HepG2 (cell line): ENCODE results near the gene NDUFB6. TPM values are rescaled to one million over a fixed set of nuclear protein-coding genes. Genes with fewer than 3 reads are reported as not detected.

Experiments used
- ATAC-seq: fragments of 200-7000 bp; cut with Tn5 transposase; 3 replicates; pipeline ENCODE4 v1.9.1; 2020; ENCODE audit warnings: mild to moderate bottlenecking, moderate library complexity
- BruUV-seq: library from RNA; stranded (reverse); fragments of 400-500 nt; replicated peaks from 2 replicates; lab custom pipeline; 2021; lab: Mats Ljungman, UMichigan
- CTCF ChIA-PET: fragments of 300-600 bp; formaldehyde crosslinking; extraction: SDS; loops from one replicate; lab custom pipeline; 2021; ENCODE audit warnings: low total read pairs, inconsistent platforms, low intra/inter-chr PET ratio; lab: Yijun Ruan, JAX
- POLR2A ChIA-PET: fragments of 350-600 bp; sonication (Branson Sonifier 250); formaldehyde crosslinking; loops from one replicate; lab custom pipeline; 2020; ENCODE audit warnings: antibody characterized with exemption, inconsistent platforms; lab: Yijun Ruan, JAX
- DNase-seq: peaks from one replicate; pipeline ENCODE4 v3.0.0-alpha.2; 2015; ENCODE audit warnings: low spot score
- FAIRE-seq: peaks from 3 replicates; lab custom pipeline; 2011; peaks lifted over from hg19 to GRCh38; lab: Jason Lieb, UNC
- H2AFZ ChIP-seq: one replicate; pipeline ENCODE4 v1.6.1; 2011; ENCODE audit warnings: low read length, inconsistent platforms
- H3K27ac ChIP-seq: fragments of 300-600 bp; 3 replicates; pipeline ENCODE4 v1.8.0; 2011; ENCODE audit warnings: mixed run types, mild to moderate bottlenecking, mixed read lengths, low read length, inconsistent platforms; ENCODE audit not compliant: insufficient read depth; ENCODE audit errors: extremely low read length
- H3K27me3 ChIP-seq, 2 experiments: fragments of 200-600 bp in 1 of 2; 2 replicates in 1 of 2; 3 replicates in 1 of 2; pipeline versions ENCODE4 v1.6.0 to v1.8.0; 2011; ENCODE audit warnings: low read length in 2 of 2, mild to moderate bottlenecking in 2 of 2, moderate library complexity in 2 of 2, inconsistent platforms in 1 of 2; ENCODE audit not compliant: insufficient read depth in 2 of 2, control insufficient read depth in 1 of 2
- H3K36me3 ChIP-seq, 2 experiments: fragments of 200-600 bp in 1 of 2; replicated peaks in 1 of 2; 2 replicates in 1 of 2; 3 replicates in 1 of 2; pipeline versions ENCODE4 v1.5.1 to v1.8.0; 2011; ENCODE audit warnings: low read length in 2 of 2, inconsistent platforms in 1 of 2; ENCODE audit not compliant: insufficient read depth in 2 of 2, control insufficient read depth in 1 of 2
- H3K4me1 ChIP-seq: 2 replicates; pipeline ENCODE4 v1.5.1; 2012; ENCODE audit warnings: low read length, inconsistent platforms; ENCODE audit not compliant: insufficient read depth
- H3K4me2 ChIP-seq: 2 replicates; pipeline ENCODE4 v1.6.0; 2011; ENCODE audit warnings: low read depth, low read length, inconsistent platforms
- H3K4me3 ChIP-seq, 3 experiments: fragments of 200-600 bp in 1 of 3; sonication (generic), shearing (Covaris generic) in 1 of 3; replicated peaks in 1 of 3; 2 replicates each; pipeline ENCODE4 v1.5.1; 2011 to 2016; ENCODE audit warnings: low read length in 3 of 3, inconsistent platforms in 2 of 3, low read depth in 2 of 3, mild to moderate bottlenecking in 2 of 3, control low read depth in 1 of 3, mixed read lengths in 1 of 3; ENCODE audit not compliant: insufficient read depth in 1 of 3
- H3K79me2 ChIP-seq: one replicate; pipeline ENCODE4 v1.6.1; 2011; ENCODE audit warnings: low read length, inconsistent platforms; ENCODE audit not compliant: insufficient read depth
- H3K9ac ChIP-seq: 2 replicates; pipeline ENCODE4 v1.6.0; 2011; ENCODE audit warnings: mild to moderate bottlenecking, low read depth, low read length, inconsistent platforms; ENCODE audit not compliant: insufficient read depth
- H3K9me3 ChIP-seq: 2 replicates; pipeline ENCODE4 v1.5.1; 2012; ENCODE audit warnings: mild to moderate bottlenecking, low read length
- H4K20me1 ChIP-seq: 2 replicates; pipeline ENCODE4 v1.6.0; 2011; ENCODE audit warnings: inconsistent platforms, mild to moderate bottlenecking, low read length, moderate library complexity; ENCODE audit not compliant: insufficient read depth
- CC2D1A ChIP-seq: sonication (generic); formaldehyde crosslinking; IDR thresholded peaks from 2 replicates; pipeline ENCODE4 v1.8.1; 2023; ENCODE audit warnings: mild to moderate bottlenecking, missing genetic modification reagents
- FOXP1 ChIP-seq, 2 experiments: fragments of 450-650 bp in 1 of 2; IDR thresholded peaks; 2 replicates each; pipeline ENCODE4 v1.6.1; 2017 to 2018; ENCODE audit warnings: antibody characterized with exemption in 1 of 2
- GLI4 ChIP-seq: sonication (generic); formaldehyde crosslinking; IDR thresholded peaks from 2 replicates; pipeline ENCODE4 v1.5.1; 2020; ENCODE audit warnings: missing genetic modification reagents, mild to moderate bottlenecking, moderate library complexity, borderline replicate concordance
- ZSCAN12 ChIP-seq: sonication (generic); formaldehyde crosslinking; IDR thresholded peaks from 2 replicates; pipeline ENCODE4 v1.9.0; 2021; ENCODE audit warnings: mild to moderate bottlenecking, missing genetic modification reagents
- WGBS: methylation state at CpG from one replicate; pipeline ENCODE4 v1.1.6; 2017; ENCODE audit warnings: low lambda C conversion rate; 5-methylcytosine and 5-hydroxymethylcytosine counted together
- in situ Hi-C: cut with HindIII; loops from 2 replicates; pipeline ENCODE4 v1.10.0; 2017; ENCODE audit warnings: low pct_unique_long_range_greater_than_20kb; ENCODE audit not compliant: extremely low pct_ligation_motif_present
- intact Hi-C: fragments of 100-400 bp; cut with micrococcal nuclease; formaldehyde crosslinking; loops from one replicate; pipeline ENCODE4 v1.10.0; 2022; ENCODE audit not compliant: unreplicated experiment
- polyA plus RNA-seq, 8 experiments: library from polyadenylated mRNA; depleted of rRNA in 3 of 8; stranded (reverse) in 7 of 8; unstranded in 1 of 8; fragments of >200 nt; fragmentation: Illumina TruSeq in 4 of 8; extraction: Trizol in 4 of 8; gene quantifications; 2 replicates each; pipeline versions ENCODE4 v1.2.1 to v1.2.3, GENCODE V29; 2011 to 2016; ENCODE audit warnings: low read depth in 4 of 8, missing spikeins in 1 of 8, mixed read lengths in 1 of 8; ENCODE audit not compliant: insufficient read depth in 1 of 8
- total RNA-seq, 5 experiments: library from RNA; depleted of rRNA; stranded (reverse); fragments of >200 nt; fragmentation: Illumina TruSeq; extraction: Trizol; gene quantifications; 2 replicates each; pipeline ENCODE4 v1.2.3, GENCODE V29; 2016; ENCODE audit warnings: low read depth in 1 of 5
- TF ChIP-seq, protein P1 (sequence below): sonication (generic); formaldehyde crosslinking; IDR thresholded peaks from 2 replicates; pipeline ENCODE4 v1.5.0; 2020; ENCODE audit warnings: mild to moderate bottlenecking, missing genetic modification reagents, borderline replicate concordance

The NDUFB6 gene
- total and polyA plus RNA-seq, 2 of the 13 experiments (the other 11 are each of a cell fraction or from before 2014, with no cell fraction given) = 31.2 to 81.9 TPM

GRCh38 chr9:32574858-32575257, 1.9 kb upstream of the NDUFB6 start:
- ChIA-PET POLR2A (no interaction called here), CTCF (no interaction called here)
- Histone ChIP-seq H3K36me3 (peaks cover 2 to 5% of the 10 kb centered on the region in 2 experiments; a peak in 2 of 5 replicates), H2AFZ (no peak overlapping the region), H3K4me2 (no peak overlapping the region), H3K79me2 (peaks cover 28% of the 10 kb centered on the region), H3K4me3 (no peak overlapping the region), H3K9ac (no peak overlapping the region), H3K27ac (no peak overlapping the region), H3K9me3 (no peaks in the 10 kb centered on the region), H4K20me1 (no peaks in the 10 kb centered on the region), H3K4me1 (peaks cover 32% of the 10 kb centered on the region), H3K27me3 (no peaks in the 10 kb centered on the region; a peak in 1 of 5 replicates)
- 0% methylated on average over 1 of the region's 1 CpG for WGBS
- FAIRE-seq (no peak), DNase-seq (no peak), ATAC-seq (no peak)
- no peak for TF ChIP-seq CC2D1A
- TF ChIP-seq ZSCAN12 (CRISPR knock-in tag) = no peak
- TF ChIP-seq, protein P1, sequence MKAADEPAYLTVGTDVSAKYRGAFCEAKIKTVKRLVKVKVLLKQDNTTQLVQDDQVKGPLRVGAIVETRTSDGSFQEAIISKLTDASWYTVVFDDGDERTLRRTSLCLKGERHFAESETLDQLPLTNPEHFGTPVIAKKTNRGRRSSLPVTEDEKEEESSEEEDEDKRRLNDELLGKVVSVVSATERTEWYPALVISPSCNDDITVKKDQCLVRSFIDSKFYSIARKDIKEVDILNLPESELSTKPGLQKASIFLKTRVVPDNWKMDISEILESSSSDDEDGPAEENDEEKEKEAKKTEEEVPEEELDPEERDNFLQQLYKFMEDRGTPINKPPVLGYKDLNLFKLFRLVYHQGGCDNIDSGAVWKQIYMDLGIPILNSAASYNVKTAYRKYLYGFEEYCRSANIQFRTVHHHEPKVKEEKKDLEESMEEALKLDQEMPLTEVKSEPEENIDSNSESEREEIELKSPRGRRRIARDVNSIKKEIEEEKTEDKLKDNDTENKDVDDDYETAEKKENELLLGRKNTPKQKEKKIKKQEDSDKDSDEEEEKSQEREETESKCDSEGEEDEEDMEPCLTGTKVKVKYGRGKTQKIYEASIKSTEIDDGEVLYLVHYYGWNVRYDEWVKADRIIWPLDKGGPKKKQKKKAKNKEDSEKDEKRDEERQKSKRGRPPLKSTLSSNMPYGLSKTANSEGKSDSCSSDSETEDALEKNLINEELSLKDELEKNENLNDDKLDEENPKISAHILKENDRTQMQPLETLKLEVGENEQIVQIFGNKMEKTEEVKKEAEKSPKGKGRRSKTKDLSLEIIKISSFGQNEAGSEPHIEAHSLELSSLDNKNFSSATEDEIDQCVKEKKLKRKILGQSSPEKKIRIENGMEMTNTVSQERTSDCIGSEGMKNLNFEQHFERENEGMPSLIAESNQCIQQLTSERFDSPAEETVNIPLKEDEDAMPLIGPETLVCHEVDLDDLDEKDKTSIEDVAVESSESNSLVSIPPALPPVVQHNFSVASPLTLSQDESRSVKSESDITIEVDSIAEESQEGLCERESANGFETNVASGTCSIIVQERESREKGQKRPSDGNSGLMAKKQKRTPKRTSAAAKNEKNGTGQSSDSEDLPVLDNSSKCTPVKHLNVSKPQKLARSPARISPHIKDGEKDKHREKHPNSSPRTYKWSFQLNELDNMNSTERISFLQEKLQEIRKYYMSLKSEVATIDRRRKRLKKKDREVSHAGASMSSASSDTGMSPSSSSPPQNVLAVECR (CRISPR knock-in tag) = no peak
- no peak for TF ChIP-seq GLI4
- no peak for TF ChIP-seq FOXP1 (IDR thresholded peaks at IDR 0.05)
- no peak for TF ChIP-seq FOXP1 (CRISPR knock-in tag; IDR thresholded peaks at IDR 0.05)
- no TSS peak for BruUV-seq
- in situ Hi-C loops = loop anchor here (5.0 kb wide), 1 partner anchor 193 kb away; the partner anchor contains the start of gene ACO1
- intact Hi-C loops = no loop called here
